Kidney epithelial cell (primary cell): Measurements from ENCODE around the gene CNTN5. TPM values are rescaled to one million over a fixed set of nuclear protein-coding genes. Genes with fewer than 3 reads are reported as not detected.
A peak's percentile ranks its signal among the peaks of the same experiment; 100 is the strongest.

Source experiments
- DNase-seq: peaks from one replicate; pipeline ENCODE4 v3.0.0-alpha.2; 2010; ENCODE audit warnings: low read depth
- H3K27me3 ChIP-seq: 2 replicates; pipeline ENCODE4 v1.6.0; 2011; ENCODE audit warnings: low read length; ENCODE audit not compliant: control insufficient read depth, insufficient read depth
- H3K36me3 ChIP-seq: 2 replicates; pipeline ENCODE4 v1.5.1; 2011; ENCODE audit warnings: low read length; ENCODE audit not compliant: control insufficient read depth, insufficient read depth
- H3K4me3 ChIP-seq: 2 replicates; pipeline ENCODE4 v1.5.1; 2011; ENCODE audit warnings: low read depth, mild to moderate bottlenecking, control low read depth, low read length
- CTCF ChIP-seq: IDR thresholded peaks from 2 replicates; pipeline ENCODE4 v1.5.1; 2011; ENCODE audit warnings: mild to moderate bottlenecking, moderate library complexity, low read length, control low read depth, inconsistent platforms; ENCODE audit not compliant: insufficient read depth, poor library complexity, severe bottlenecking
- total RNA-seq: library from RNA; depleted of rRNA; stranded (reverse); fragments of >200 nt; gene quantifications from 2 replicates; pipeline ENCODE4 v1.2.3, GENCODE V29; 2015

CNTN5 gene
- total RNA-seq, 1 donor from 2014 or later: 0.29 TPM

GRCh38 chr11:99063331-99063730 is 42.6 kb downstream of the CNTN5 start:
- no peak for TF ChIP-seq CTCF
- no peak overlapping the region for H3K4me3 ChIP-seq
- H3K36me3 ChIP-seq: no peaks in the 10 kb centered on the region
- no peaks in the 10 kb centered on the region for H3K27me3 ChIP-seq
- DNase-seq: no peak

GRCh38 chr11:99065121-99065520 is 44.4 kb downstream of the CNTN5 start:
- no peak for DNase-seq
- H3K27me3 ChIP-seq: no peaks in the 10 kb centered on the region
- TF ChIP-seq CTCF: no peak
- no peak overlapping the region for H3K4me3 ChIP-seq
- no peaks in the 10 kb centered on the region for H3K36me3 ChIP-seq

GRCh38 chr11:99066618-99067317 is 46.0 kb downstream of the CNTN5 start:
- DNase-seq: no peak
- no peak for TF ChIP-seq CTCF
- H3K36me3 ChIP-seq: no peaks in the 10 kb centered on the region
- no peaks in the 10 kb centered on the region for H3K27me3 ChIP-seq
- no peak overlapping the region for H3K4me3 ChIP-seq

GRCh38 chr11:99068832-99069231 is 48.1 kb downstream of the CNTN5 start:
- H3K27me3 ChIP-seq: no peaks in the 10 kb centered on the region
- no peak for DNase-seq

GRCh38 chr11:99069856-99070444 is 49.2 kb downstream of the CNTN5 start:
- DNase-seq: no peak
- Histone ChIP-seq H3K27me3 (no peaks in the 10 kb centered on the region), H3K36me3 (no peaks in the 10 kb centered on the region), H3K4me3 (peak overlapping the region; percentile 44)
- peak; percentile 17 for TF ChIP-seq CTCF

More at GRCh38 chr11:99068832-99069231, 48.1 kb downstream of the CNTN5 start:
- TF ChIP-seq CTCF: no peak
- H3K36me3 ChIP-seq: no peaks in the 10 kb centered on the region
- no peak overlapping the region for H3K4me3 ChIP-seq
